NCI-H345 treated with DMSO at 0.1 percent for 48 hours (cell line): ENCODE measurements around the gene NFATC1.

Source experiments
- DNase-seq: peaks from one replicate; lab custom pipeline; 2025; ENCODE audit not compliant: unreplicated experiment; lab: John Stamatoyannopoulos, UW

The NFATC1 gene

GRCh38 chr18:79395761-79396404 is at the start of gene NFATC1:
TSS of gene NFATC1 (plus strand) at chr18:79395930. CDS start at chr18:79396225, 295 bp downstream.
- no peak for DNase-seq

GRCh38 chr18:79345981-79346380 is 49.7 kb upstream of the NFATC1 start:
- DNase-seq, result no peak

DNA sequence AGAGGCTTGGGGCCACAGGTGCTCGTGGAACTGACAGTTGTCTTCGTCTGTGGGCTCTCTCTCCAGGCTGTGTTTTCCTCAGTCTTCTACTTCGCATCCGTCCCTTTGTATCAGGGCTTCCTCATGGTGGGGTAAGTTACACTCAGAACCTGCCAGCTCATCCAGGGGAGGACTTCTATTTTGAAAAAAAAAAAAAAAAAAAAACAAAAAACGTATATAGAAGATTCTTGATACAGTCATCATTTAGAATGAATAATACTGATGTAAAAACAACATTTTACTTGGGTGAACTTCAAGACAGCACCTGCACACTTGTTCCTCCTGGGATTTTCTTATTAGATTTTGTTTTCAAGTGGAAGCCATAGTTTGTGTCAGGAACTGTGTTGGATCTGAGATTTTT is 47.7 kb upstream of the NFATC1 start:
- no peak for DNase-seq

- DNase-seq, result no peak
Observed at GRCh38 chr18:79352432-79352831, 43.3 kb upstream of the NFATC1 start.

DNA sequence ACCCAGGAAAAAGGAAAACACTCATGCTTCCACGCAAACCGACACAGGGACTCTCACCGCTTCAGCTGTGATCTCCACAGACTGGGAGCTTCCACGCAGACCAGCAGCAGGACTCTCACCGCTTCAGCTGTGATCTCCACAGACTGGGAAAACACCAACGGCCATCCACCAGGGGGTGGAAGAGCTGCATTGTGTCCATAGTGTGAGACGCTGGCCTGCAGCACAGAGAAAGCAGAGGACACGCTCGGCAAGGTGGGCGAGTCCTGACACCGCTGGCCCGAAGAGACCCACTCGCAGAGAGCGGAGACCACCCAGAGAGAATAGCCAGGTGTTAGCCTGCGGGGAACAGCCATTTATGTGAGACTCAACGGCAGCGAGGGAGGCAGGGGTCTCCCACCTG is 42.5 kb upstream of the NFATC1 start:
- no peak for DNase-seq

DNA sequence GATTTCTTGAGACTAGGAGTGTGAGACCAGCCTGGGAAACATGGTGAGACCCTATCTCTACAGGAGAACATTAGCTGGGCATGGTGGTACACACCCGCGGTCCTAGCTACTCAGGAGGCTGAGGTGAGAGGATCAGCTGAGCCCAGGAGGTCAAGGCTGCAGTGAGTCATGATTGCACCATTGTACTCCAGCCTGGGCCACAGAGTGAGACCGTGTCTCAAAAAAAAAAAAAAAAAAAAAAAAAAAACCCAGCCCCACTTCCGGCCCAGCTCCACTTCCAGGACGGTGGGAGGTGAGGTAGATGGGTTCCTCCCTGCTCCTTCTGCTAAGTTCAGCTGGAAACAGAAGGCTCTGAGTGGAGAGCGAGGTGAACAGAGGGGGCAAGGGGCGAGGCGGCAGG is 41.4 kb upstream of the NFATC1 start:
- no peak for DNase-seq

- no peak for DNase-seq
Observed at GRCh38 chr18:79355433-79356335, 40.0 kb upstream of the NFATC1 start.

GRCh38 chr18:79356435-79356834 is 39.3 kb upstream of the NFATC1 start:
- no peak for DNase-seq

DNA sequence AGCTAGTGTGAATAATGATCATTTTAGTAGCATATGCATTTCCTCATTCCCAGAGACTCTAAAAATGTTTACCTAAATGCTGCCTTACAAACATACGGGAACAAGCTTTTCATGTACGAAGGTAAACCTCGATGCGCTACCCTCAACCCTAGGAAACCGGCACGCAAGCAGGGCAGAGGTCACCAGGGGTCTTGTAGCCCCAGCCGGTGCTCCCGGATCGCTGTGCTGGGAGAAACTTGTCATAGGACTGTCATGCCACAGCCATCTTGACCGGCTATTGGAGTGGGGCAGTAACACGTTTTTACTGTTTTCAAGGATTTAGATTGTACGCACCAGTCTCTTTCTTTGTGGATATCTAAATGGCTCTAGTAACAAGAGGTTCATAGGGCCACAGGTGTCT is 34.8 kb upstream of the NFATC1 start:
- DNase-seq, result no peak

GRCh38 chr18:79361766-79362522 is 33.8 kb upstream of the NFATC1 start:
- no peak for DNase-seq

DNA sequence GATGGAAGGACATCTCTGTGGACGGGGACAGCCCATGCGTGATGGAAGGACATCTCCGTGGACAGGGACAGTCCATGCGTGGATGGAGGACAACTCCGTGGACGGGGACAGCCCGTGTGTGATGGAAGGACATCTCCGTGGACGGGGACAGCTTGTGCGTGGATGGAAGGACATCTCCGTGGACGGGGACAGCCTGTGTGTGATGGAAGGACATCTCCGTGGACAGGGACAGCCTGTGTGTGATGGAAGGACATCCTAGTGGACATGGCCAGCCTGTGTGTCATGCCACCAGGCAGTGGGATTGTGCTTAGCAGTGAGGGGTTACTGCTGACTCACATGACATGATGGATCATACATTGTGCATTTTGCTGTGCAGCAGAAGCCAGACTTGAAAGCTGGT is 30.0 kb upstream of the NFATC1 start:
- no peak for DNase-seq

- no peak for DNase-seq
Observed at GRCh38 chr18:79366177-79367094, 29.3 kb upstream of the NFATC1 start.

- no peak for DNase-seq
Observed at GRCh38 chr18:79367480-79367879, 28.2 kb upstream of the NFATC1 start.

GRCh38 chr18:79367989-79368388 is 27.7 kb upstream of the NFATC1 start:
- no peak for DNase-seq

DNA sequence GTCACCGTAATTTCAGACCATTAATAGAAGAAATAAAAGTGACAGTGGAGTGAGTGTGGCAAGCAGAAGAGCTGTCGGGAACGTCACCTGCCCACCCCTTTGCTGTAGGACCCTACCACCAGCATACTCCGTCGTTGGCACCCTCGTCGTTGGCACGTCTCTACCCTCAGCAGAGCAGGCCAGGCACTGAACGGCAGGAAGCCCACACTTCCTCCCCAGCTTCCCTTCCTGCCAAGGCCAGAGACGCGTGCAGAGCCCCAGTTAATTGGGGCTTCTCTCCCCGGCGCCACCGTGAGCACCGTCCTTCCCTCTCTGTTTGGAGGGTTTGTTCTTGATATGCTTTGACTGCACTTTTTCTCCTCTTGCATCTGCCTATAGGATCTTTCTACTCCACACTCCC is 27.0 kb upstream of the NFATC1 start:
- no peak for DNase-seq

DNA sequence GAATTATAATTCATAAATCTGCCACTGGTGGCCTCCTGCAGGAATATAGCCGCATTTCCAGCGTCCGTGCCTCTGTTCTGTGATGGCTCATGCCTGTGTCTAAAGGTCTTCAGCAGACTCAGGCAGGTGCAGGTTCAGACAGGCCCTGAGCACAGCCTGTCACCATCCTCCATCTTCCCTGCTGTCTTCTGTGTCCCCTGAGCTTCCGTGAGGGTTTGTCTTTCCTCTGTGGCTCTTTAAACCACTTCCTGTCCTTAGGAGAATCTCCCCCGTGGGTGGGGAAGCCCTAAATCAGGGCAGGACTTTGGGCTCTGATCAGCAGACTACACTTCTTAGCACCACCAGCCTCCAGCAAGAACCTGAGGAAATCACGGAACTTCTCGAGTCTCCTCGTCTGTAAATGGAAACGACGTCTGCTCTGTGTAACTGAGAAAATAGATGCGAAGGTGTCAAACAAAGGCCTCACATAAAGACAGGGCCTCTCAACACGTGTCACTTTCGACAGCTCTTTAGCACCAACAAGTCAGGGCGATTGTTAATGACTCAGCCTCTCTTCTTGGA is 24.1 kb upstream of the NFATC1 start:
- no peak for DNase-seq

DNA sequence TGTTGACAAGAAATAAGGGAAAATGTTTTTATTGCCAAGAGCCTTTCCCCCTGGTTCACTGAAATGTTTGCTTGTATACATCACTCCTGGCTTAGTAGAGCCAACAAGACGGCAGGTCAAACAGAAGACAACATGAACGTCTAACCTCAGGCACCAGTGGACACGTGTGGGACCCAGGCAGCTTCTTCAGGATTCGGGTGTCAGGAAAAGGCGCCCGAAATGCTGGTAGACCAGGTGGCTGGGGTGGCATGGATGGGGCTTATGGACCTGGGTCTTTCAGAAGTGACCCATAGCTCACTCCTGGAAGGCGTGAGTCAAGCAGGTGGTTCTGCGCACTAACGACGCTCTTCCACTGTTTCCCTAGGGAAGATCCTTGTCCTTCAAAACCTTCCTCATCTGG is 23.3 kb upstream of the NFATC1 start:
- DNase-seq, result no peak

DNA sequence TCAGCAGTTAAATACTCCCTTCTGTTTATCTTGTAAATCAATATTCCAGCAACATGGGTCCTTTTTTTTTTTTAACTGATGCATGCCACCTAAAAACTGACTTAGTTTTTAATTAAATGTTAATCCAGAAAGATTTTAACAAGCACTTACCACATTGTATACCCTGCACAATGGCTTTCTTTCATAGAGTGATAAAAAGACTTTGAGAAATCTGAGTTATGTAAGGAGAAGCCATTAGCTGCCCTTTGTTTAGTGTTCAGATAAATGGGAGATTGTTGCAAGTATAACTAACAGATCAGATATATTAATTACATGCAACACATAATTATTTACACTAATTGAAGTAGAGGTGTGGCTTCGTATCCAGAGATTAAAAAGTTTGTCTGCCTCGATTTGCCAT is 22.7 kb upstream of the NFATC1 start:
- DNase-seq, result no peak

DNA sequence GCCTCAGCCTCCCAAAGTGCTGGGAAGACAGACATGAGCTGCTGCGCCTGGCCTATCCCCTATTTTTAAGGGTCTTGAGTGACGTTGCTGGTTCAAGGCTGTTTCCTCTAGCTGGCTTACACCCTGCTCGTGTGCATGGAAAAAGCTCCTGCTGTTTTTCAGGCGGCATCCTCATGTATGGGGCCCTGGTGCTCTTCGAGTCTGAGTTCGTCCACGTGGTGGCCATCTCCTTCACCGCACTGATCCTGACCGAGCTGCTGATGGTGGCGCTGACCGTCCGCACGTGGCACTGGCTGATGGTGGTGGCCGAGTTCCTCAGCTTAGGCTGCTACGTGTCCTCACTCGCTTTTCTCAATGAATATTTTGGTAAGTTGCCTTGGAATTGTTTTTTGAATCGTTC is 22.0 kb upstream of the NFATC1 start:
- no peak for DNase-seq

- no peak for DNase-seq
Observed at GRCh38 chr18:79374408-79375171, 21.1 kb upstream of the NFATC1 start.
